HL-60 (cell line): ENCODE measurements around the gene MEN1.

Experiments
- POLR2AphosphoS5 ChIP-seq: IDR thresholded peaks from 2 replicates; pipeline ENCODE4 v1.6.1; 2012; ENCODE audit warnings: low read depth
- REST ChIP-seq: IDR thresholded peaks from 2 replicates; pipeline ENCODE4 v1.6.1; 2012; ENCODE audit warnings: low read depth; ENCODE audit not compliant: insufficient replicate concordance
- TF ChIP-seq, protein P1 (sequence below): IDR thresholded peaks from one replicate; pipeline ENCODE4 v1.5.1; 2011; ENCODE audit warnings: low read length, control low read depth, inconsistent platforms; ENCODE audit not compliant: insufficient read depth

GRCh38 chr11:64817476-64817875 lies 7.1 kb upstream of the MEN1 start:
- TF ChIP-seq, protein P1, sequence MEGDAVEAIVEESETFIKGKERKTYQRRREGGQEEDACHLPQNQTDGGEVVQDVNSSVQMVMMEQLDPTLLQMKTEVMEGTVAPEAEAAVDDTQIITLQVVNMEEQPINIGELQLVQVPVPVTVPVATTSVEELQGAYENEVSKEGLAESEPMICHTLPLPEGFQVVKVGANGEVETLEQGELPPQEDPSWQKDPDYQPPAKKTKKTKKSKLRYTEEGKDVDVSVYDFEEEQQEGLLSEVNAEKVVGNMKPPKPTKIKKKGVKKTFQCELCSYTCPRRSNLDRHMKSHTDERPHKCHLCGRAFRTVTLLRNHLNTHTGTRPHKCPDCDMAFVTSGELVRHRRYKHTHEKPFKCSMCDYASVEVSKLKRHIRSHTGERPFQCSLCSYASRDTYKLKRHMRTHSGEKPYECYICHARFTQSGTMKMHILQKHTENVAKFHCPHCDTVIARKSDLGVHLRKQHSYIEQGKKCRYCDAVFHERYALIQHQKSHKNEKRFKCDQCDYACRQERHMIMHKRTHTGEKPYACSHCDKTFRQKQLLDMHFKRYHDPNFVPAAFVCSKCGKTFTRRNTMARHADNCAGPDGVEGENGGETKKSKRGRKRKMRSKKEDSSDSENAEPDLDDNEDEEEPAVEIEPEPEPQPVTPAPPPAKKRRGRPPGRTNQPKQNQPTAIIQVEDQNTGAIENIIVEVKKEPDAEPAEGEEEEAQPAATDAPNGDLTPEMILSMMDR = no peak
- TF ChIP-seq REST = no peak
- TF ChIP-seq POLR2AphosphoS5 = no peak
